Right lung (tissue), 10 donors: Measurements from ENCODE around the gene GABRB3. TPM values are rescaled to one million over a fixed set of nuclear protein-coding genes. Genes with fewer than 3 reads are reported as not detected.

Source experiments
- DNase-seq, 2 donors: peaks; one replicate each; pipeline ENCODE4 v3.0.0-alpha.2; 2013
- long read RNA-seq, 8 donors: transcript quantifications; one replicate each; lab custom pipeline, GENCODE V29; 2026
- polyA plus RNA-seq, 5 donors: library from polyadenylated mRNA; unstranded; fragments of 120-200 nt; gene quantifications; one replicate each; pipeline versions ENCODE4 v1.2.1 to v1.2.3, GENCODE V29; 2013; ENCODE audit warnings: inconsistent platforms in 1 of 5, low replicate concordance in 1 of 5; ENCODE audit not compliant: insufficient read length in 5 of 5, insufficient read depth in 1 of 5

GABRB3 gene
- polyA plus RNA-seq: 1 to 10 TPM in 4 of 5 donors, under 1 TPM in 1; 0.91 to 3.3 (median 2.2) TPM
- long read RNA-seq, donor 1, partial matches to known transcripts: 0 of 1 reads
- long read RNA-seq, donor 1, other reads (novel, unspliced or antisense): 0 of 1 reads
- long read RNA-seq, donor 2: 0 reads
- long read RNA-seq, donor 3: 0 reads
- long read RNA-seq, donor 4, partial matches to known transcripts: 0 of 1 reads
- long read RNA-seq, donor 4, other reads (novel, unspliced or antisense): 0 of 1 reads
- long read RNA-seq, donor 5: 0 reads
- long read RNA-seq, donor 6, full-length matches to known transcripts: 1 of 1 reads
- long read RNA-seq, donor 6, partial matches to known transcripts: 0 of 1 reads
- long read RNA-seq, donor 6, other reads (novel, unspliced or antisense): 0 of 1 reads
- long read RNA-seq, donor 7, full-length matches to known transcripts: 2 of 2 reads
- long read RNA-seq, donor 7, partial matches to known transcripts: 0 of 2 reads
- long read RNA-seq, donor 7, other reads (novel, unspliced or antisense): 0 of 2 reads
- long read RNA-seq, donor 8: 0 reads

GRCh38 chr15:26772154-26773066, at the start of gene GABRB3:
TSS of gene GABRB3 (minus strand) at chr15:26773066.
- no peak for DNase-seq

- no peak for DNase-seq
Observed at GRCh38 chr15:26807517-26808427, 34.9 kb upstream of the GABRB3 start.

GRCh38 chr15:26806574-26806973, 33.7 kb upstream of the GABRB3 start:
- DNase-seq: no peak

- no peak for DNase-seq
Observed at GRCh38 chr15:26806151-26806550, 33.3 kb upstream of the GABRB3 start.

GRCh38 chr15:26805470-26805869, 32.6 kb upstream of the GABRB3 start:
- no peak for DNase-seq

- DNase-seq: no peak
Observed at GRCh38 chr15:26804063-26804804, 31.4 kb upstream of the GABRB3 start.

GRCh38 chr15:26790118-26790517, 17.3 kb upstream of the GABRB3 start:
- no peak for DNase-seq

GRCh38 chr15:26781816-26782215, 8.9 kb upstream of the GABRB3 start:
- no peak for DNase-seq

GRCh38 chr15:26773917-26774316, 1.1 kb upstream of the GABRB3 start:
- no peak for DNase-seq

GRCh38 chr15:26773067-26773877, 406 bp upstream of the GABRB3 start:
- peak; percentile 13 to 26 for DNase-seq

GRCh38 chr15:26771578-26772153, 1.2 kb downstream of the GABRB3 start:
- peak; percentile 44 to 51 for DNase-seq

- DNase-seq: no peak
Observed at GRCh38 chr15:26771168-26771567, 1.7 kb downstream of the GABRB3 start.

- no peak for DNase-seq
Observed at GRCh38 chr15:26767169-26767670, 5.6 kb downstream of the GABRB3 start.

GRCh38 chr15:26766262-26766661, 6.6 kb downstream of the GABRB3 start:
- DNase-seq: no peak

- DNase-seq: no peak
Observed at GRCh38 chr15:26759986-26760385, 12.9 kb downstream of the GABRB3 start.

GRCh38 chr15:26758079-26758478, 14.8 kb downstream of the GABRB3 start:
- DNase-seq: no peak

- no peak for DNase-seq
Observed at GRCh38 chr15:26757141-26757540, 15.7 kb downstream of the GABRB3 start.

GRCh38 chr15:26744894-26745293, 28.0 kb downstream of the GABRB3 start:
- DNase-seq: no peak

GRCh38 chr15:26739791-26740190, 33.1 kb downstream of the GABRB3 start:
- no peak for DNase-seq
